ENCODE results near the gene KNL1.

DNA sequence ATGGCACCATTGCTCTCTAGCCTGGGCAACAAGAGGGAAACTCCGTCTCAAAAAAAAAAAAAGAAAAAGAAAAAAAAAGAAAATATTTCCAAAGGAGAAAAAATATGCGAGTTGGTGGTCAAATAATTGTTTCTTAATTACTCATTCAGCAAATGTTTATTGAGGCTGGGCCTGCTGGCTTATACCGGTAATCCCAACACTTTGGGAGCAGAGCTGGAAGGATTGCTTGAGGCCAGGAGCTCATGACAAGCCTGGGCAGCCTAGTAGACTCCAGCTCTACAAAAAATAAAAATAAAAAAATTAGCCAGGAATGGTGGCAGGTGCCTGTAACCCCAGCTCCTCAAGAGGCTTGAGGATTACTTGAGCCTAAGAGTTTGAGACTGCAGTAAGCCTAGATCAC, 4.1 kb downstream of the KNL1 start:
- TF ChIP-seq, protein P1, sequence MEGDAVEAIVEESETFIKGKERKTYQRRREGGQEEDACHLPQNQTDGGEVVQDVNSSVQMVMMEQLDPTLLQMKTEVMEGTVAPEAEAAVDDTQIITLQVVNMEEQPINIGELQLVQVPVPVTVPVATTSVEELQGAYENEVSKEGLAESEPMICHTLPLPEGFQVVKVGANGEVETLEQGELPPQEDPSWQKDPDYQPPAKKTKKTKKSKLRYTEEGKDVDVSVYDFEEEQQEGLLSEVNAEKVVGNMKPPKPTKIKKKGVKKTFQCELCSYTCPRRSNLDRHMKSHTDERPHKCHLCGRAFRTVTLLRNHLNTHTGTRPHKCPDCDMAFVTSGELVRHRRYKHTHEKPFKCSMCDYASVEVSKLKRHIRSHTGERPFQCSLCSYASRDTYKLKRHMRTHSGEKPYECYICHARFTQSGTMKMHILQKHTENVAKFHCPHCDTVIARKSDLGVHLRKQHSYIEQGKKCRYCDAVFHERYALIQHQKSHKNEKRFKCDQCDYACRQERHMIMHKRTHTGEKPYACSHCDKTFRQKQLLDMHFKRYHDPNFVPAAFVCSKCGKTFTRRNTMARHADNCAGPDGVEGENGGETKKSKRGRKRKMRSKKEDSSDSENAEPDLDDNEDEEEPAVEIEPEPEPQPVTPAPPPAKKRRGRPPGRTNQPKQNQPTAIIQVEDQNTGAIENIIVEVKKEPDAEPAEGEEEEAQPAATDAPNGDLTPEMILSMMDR (IDR thresholded peaks at IDR 0.05): no peak
- TF ChIP-seq, protein P2, sequence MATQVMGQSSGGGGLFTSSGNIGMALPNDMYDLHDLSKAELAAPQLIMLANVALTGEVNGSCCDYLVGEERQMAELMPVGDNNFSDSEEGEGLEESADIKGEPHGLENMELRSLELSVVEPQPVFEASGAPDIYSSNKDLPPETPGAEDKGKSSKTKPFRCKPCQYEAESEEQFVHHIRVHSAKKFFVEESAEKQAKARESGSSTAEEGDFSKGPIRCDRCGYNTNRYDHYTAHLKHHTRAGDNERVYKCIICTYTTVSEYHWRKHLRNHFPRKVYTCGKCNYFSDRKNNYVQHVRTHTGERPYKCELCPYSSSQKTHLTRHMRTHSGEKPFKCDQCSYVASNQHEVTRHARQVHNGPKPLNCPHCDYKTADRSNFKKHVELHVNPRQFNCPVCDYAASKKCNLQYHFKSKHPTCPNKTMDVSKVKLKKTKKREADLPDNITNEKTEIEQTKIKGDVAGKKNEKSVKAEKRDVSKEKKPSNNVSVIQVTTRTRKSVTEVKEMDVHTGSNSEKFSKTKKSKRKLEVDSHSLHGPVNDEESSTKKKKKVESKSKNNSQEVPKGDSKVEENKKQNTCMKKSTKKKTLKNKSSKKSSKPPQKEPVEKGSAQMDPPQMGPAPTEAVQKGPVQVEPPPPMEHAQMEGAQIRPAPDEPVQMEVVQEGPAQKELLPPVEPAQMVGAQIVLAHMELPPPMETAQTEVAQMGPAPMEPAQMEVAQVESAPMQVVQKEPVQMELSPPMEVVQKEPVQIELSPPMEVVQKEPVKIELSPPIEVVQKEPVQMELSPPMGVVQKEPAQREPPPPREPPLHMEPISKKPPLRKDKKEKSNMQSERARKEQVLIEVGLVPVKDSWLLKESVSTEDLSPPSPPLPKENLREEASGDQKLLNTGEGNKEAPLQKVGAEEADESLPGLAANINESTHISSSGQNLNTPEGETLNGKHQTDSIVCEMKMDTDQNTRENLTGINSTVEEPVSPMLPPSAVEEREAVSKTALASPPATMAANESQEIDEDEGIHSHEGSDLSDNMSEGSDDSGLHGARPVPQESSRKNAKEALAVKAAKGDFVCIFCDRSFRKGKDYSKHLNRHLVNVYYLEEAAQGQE (IDR thresholded peaks at IDR 0.05; ENCODE audit: insufficient read depth in 1 of 2, low read depth in 2 of 2, low read length in 1 of 2): no peak
- no peak for TF ChIP-seq TCF7L2 (IDR thresholded peaks at IDR 0.05; ENCODE audit: low read depth, low read length)

Measured in Panc1 (cell line).